ENCODE data around the gene DDX3X. TPM values are rescaled to one million over a fixed set of nuclear protein-coding genes. Genes with fewer than 3 reads are reported as not detected.

The DDX3X gene
- polyA plus RNA-seq, 3 donors, result 165 to 280 (median 200) TPM

DNA sequence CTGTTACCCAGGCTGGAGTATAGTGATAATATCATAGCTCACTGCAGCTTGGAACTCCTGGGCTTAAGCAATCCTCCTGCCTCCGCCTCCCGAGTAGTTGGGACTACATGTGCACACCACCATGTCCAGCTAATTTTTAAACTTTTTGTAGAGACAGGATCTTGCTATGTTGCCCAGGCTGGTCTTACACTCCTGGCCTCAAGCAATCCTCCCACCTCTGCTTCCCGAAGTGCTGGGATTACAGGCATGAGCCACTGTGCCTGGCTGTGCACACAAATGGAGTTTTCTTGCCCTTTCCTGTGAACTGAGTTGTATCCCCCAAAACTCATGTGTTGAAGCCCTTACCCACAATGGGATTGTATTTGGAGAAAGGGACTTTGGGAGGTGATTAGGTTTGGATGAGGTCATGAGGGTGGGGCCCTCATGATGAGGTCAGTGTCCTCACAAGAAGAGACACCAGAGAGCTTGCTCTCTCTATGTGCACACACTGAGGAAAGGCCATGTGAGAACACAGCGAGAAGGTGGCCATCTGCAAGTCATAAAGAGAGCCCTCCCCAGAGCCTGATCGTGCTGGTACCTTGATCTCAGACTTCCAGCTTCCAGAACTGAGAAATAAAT lies 40.1 kb downstream of the DDX3X start:
- no peak overlapping the region for H3K27ac ChIP-seq (ENCODE audit: low read depth in 1 of 2, low read length in 2 of 2)
- H3K36me3 ChIP-seq (replicated peaks in 1 of 2; ENCODE audit: control insufficient read depth in 1 of 2, insufficient read depth in 2 of 2, low read length in 2 of 2), result no peaks in the 10 kb centered on the region
- H3K4me1 ChIP-seq (ENCODE audit: control insufficient read depth in 1 of 2, insufficient read depth in 2 of 2, low read length in 2 of 2), result no peaks in the 10 kb centered on the region
- no peak overlapping the region for H3K4me3 ChIP-seq (replicated peaks in 1 of 3; ENCODE audit: low read depth in 2 of 3, low read length in 3 of 3)
- no peaks in the 10 kb centered on the region for H4K20me1 ChIP-seq (ENCODE audit: insufficient read depth, low read length)
- Mint-ChIP-seq H3K9me3 (peaks cover 0 to 7% (median 0%) of the 10 kb centered on the region in 7 donors), H3K36me3 (no peaks in the 10 kb centered on the region), H3K27me3 (ENCODE audit: low read depth in 3 of 3) (peaks cover 0 to 38% (median 0%) of the 10 kb centered on the region in 3 donors), H3K27ac (no peak overlapping the region), H3K4me1 (no peaks in the 10 kb centered on the region), H3K4me3 (no peak overlapping the region)
- intact Hi-C loops (cut with micrococcal nuclease), result no loop called here
- H3K9ac ChIP-seq (ENCODE audit: insufficient read depth, low read length, poor library complexity, severe bottlenecking), result no peak overlapping the region
- WGBS (ENCODE audit: insufficient coverage), result no CpG with 5 or more reads among the region's 5 CpGs
- no peaks in the 10 kb centered on the region for H3K9me3 ChIP-seq (replicated peaks in 1 of 2; ENCODE audit: control insufficient read depth in 1 of 2, insufficient read depth in 1 of 2, low read length in 2 of 2)
- TF ChIP-seq, protein P1, sequence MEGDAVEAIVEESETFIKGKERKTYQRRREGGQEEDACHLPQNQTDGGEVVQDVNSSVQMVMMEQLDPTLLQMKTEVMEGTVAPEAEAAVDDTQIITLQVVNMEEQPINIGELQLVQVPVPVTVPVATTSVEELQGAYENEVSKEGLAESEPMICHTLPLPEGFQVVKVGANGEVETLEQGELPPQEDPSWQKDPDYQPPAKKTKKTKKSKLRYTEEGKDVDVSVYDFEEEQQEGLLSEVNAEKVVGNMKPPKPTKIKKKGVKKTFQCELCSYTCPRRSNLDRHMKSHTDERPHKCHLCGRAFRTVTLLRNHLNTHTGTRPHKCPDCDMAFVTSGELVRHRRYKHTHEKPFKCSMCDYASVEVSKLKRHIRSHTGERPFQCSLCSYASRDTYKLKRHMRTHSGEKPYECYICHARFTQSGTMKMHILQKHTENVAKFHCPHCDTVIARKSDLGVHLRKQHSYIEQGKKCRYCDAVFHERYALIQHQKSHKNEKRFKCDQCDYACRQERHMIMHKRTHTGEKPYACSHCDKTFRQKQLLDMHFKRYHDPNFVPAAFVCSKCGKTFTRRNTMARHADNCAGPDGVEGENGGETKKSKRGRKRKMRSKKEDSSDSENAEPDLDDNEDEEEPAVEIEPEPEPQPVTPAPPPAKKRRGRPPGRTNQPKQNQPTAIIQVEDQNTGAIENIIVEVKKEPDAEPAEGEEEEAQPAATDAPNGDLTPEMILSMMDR (IDR thresholded peaks at IDR 0.05), result no peak
- no peak for DNase-seq
- H3K79me2 ChIP-seq (ENCODE audit: insufficient read depth, low read length), result no peaks in the 10 kb centered on the region
- H3K27me3 ChIP-seq (ENCODE audit: control insufficient read depth in 2 of 2, insufficient read depth in 2 of 2, low read length in 2 of 2), result no peaks in the 10 kb centered on the region
- H3K4me2 ChIP-seq (replicated peaks; ENCODE audit: extremely low read depth, low read length, poor library complexity, severe bottlenecking), result no peak overlapping the region
- H2AFZ ChIP-seq (ENCODE audit: insufficient read depth, low read depth, low read length, poor library complexity, severe bottlenecking), result no peak overlapping the region

DNA sequence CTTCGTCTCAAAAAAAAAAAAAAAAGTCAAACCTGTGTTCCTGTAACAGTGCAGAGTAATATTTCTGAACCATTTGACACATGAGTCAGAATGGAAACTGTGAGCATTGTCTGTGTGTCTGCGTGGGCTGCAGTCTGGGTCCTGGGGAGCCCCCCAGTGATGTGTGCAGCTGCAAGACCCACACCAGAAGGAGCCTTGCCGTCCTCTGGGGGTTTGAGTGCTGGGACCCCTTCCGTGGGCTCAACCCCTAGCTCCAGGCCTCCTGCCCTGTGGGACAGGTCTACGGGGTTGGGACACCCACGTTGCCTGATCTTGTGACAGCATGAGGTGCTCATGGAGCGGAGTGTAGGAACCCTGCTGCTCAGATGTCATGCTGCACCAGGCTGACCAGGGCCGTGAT lies 43.7 kb downstream of the DDX3X start:
- DNase-seq, result no peak
- H3K4me1 ChIP-seq (ENCODE audit: control insufficient read depth in 1 of 2, insufficient read depth in 2 of 2, low read length in 2 of 2), result peaks cover 10 to 15% of the 10 kb centered on the region in 2 donors
- H3K9ac ChIP-seq (ENCODE audit: insufficient read depth, low read length, poor library complexity, severe bottlenecking), result no peak overlapping the region
- Mint-ChIP-seq H3K36me3 (peaks cover 0 to 2% of the 10 kb centered on the region in 2 donors), H3K4me1 (peaks cover 7% of the 10 kb centered on the region), H3K9me3 (peaks cover 0 to 4% (median 0%) of the 10 kb centered on the region in 7 donors), H3K27ac (peak overlapping the region in 1 of 7 donors; percentile 72), H3K4me3 (no peak overlapping the region), H3K27me3 (ENCODE audit: low read depth in 3 of 3) (peaks cover 0 to 28% (median 0%) of the 10 kb centered on the region in 3 donors)
- no peaks in the 10 kb centered on the region for H4K20me1 ChIP-seq (ENCODE audit: insufficient read depth, low read length)
- H3K27me3 ChIP-seq (ENCODE audit: control insufficient read depth in 2 of 2, insufficient read depth in 2 of 2, low read length in 2 of 2), result no peaks in the 10 kb centered on the region
- no peak overlapping the region for H3K27ac ChIP-seq (ENCODE audit: low read depth in 1 of 2, low read length in 2 of 2)
- intact Hi-C loops (cut with micrococcal nuclease), result no loop called here
- no peaks in the 10 kb centered on the region for H3K9me3 ChIP-seq (replicated peaks in 1 of 2; ENCODE audit: control insufficient read depth in 1 of 2, insufficient read depth in 1 of 2, low read length in 2 of 2)
- no peak overlapping the region for H3K4me3 ChIP-seq (replicated peaks in 1 of 3; ENCODE audit: low read depth in 2 of 3, low read length in 3 of 3)
- no peak overlapping the region for H3K4me2 ChIP-seq (replicated peaks; ENCODE audit: extremely low read depth, low read length, poor library complexity, severe bottlenecking)
- TF ChIP-seq, protein P1 (IDR thresholded peaks at IDR 0.05), result no peak
- WGBS (ENCODE audit: insufficient coverage), result 92% methylated on average over 8 of the region's 8 CpGs
- H3K36me3 ChIP-seq (replicated peaks in 1 of 2; ENCODE audit: control insufficient read depth in 1 of 2, insufficient read depth in 2 of 2, low read length in 2 of 2), result no peaks in the 10 kb centered on the region
- no peaks in the 10 kb centered on the region for H3K79me2 ChIP-seq (ENCODE audit: insufficient read depth, low read length)
- H2AFZ ChIP-seq (ENCODE audit: insufficient read depth, low read depth, low read length, poor library complexity, severe bottlenecking), result no peak overlapping the region
